Testis (tissue), 3 donors: ENCODE data around the gene GALP. TPM values are rescaled to one million over a fixed set of nuclear protein-coding genes. Genes with fewer than 3 reads are reported as not detected.

Experiments
- DNase-seq: peaks from one replicate; pipeline ENCODE4 v3.0.0-alpha.2; 2019
- H3K27ac ChIP-seq, 2 donors: fragments of 200-600 bp; sonication (generic); one replicate each; pipeline ENCODE4 v1.5.1; 2019
- H3K27me3 ChIP-seq: fragments of 200-600 bp; sonication (generic); one replicate; pipeline ENCODE4 v1.5.1; 2019
- H3K36me3 ChIP-seq: fragments of 200-600 bp; sonication (generic); one replicate; pipeline ENCODE4 v1.5.1; 2017; ENCODE audit warnings: low read depth; ENCODE audit errors: missing control alignments
- H3K4me1 ChIP-seq: fragments of 200-600 bp; sonication (generic); one replicate; pipeline ENCODE4 v1.5.1; 2019
- H3K4me3 ChIP-seq, 2 donors: fragments of 200-600 bp; sonication (generic); one replicate each; pipeline ENCODE4 v1.5.1; 2017 to 2019
- H3K9me3 ChIP-seq: fragments of 200-600 bp; sonication (generic); one replicate; pipeline ENCODE4 v1.5.1; 2017
- CTCF ChIP-seq, 3 experiments: fragments of 450-650 bp in 2 of 3; fragments of 200-600 bp in 1 of 3; sonication (generic) in 1 of 3; IDR thresholded peaks; one replicate each; pipeline ENCODE4 v1.5.1; 2016 to 2019; ENCODE audit warnings: antibody characterized with exemption in 3 of 3, mild to moderate bottlenecking in 2 of 3, moderate library complexity in 1 of 3
- POLR2A ChIP-seq: fragments of 450-650 bp; IDR thresholded peaks from one replicate; pipeline ENCODE4 v1.6.1; 2017; ENCODE audit warnings: antibody characterized with exemption, mild to moderate bottlenecking, moderate library complexity
- WGBS, 2 donors: methylation state at CpG; one replicate each; pipeline ENCODE4 v1.1.5; 2018; 5-methylcytosine and 5-hydroxymethylcytosine counted together
- intact Hi-C: fragments of 100-400 bp; cut with DNase I; formaldehyde crosslinking; loops from one replicate; pipeline ENCODE4 v1.15.1; 2023; ENCODE audit warnings: low total_unique reads
- polyA plus RNA-seq: library from polyadenylated mRNA; stranded (reverse); fragments of 350-450 nt; fragmentation: Illumina TruSeq; extraction: RNeasy Lipid Tissue Mini Kit (QIAGEN cat#74804); gene quantifications from one replicate; pipeline ENCODE4 v1.2.3, GENCODE V29; 2014; ENCODE audit warnings: low read depth, low replicate concordance; ENCODE audit not compliant: insufficient read depth
- small RNA-seq, 2 donors: library from RNA; depleted of rRNA; stranded (forward); fragments of <200 nt; gene quantifications; one replicate each; pipeline ENCODE3, GENCODE V24; 2016
- total RNA-seq, 2 donors: library from RNA; depleted of rRNA; stranded (reverse); fragments of >200 nt; gene quantifications; one replicate each; pipeline ENCODE4 v1.2.3, GENCODE V29; 2016

GALP gene
- total and polyA plus RNA-seq, 3 donors from 2014 or later = not detected

GRCh38 chr19:56222901-56223300 is 47.1 kb downstream of the GALP start:
- Histone ChIP-seq H3K27ac (no peak overlapping the region), H3K36me3 (no peaks in the 10 kb centered on the region), H3K9me3 (no peaks in the 10 kb centered on the region), H3K4me1 (no peaks in the 10 kb centered on the region), H3K4me3 (no peak overlapping the region), H3K27me3 (no peaks in the 10 kb centered on the region)
- no peak for TF ChIP-seq POLR2A
- intact Hi-C loops = no loop called here
- 84 to 88% methylated on average over 6 of the region's 6 CpGs for WGBS, 2 donors
- no peak for DNase-seq

GRCh38 chr19:56223481-56223880 is 47.7 kb downstream of the GALP start:
- Histone ChIP-seq H3K36me3 (no peaks in the 10 kb centered on the region), H3K27me3 (no peaks in the 10 kb centered on the region), H3K4me1 (no peaks in the 10 kb centered on the region), H3K9me3 (no peaks in the 10 kb centered on the region), H3K27ac (no peak overlapping the region), H3K4me3 (no peak overlapping the region)
- intact Hi-C loops = no loop called here
- 94% methylated on average over 9 of the region's 9 CpGs for WGBS, 2 donors
- TF ChIP-seq CTCF (IDR thresholded peaks at IDR 0.05) (no peak), POLR2A (no peak)
- no peak for DNase-seq

Small RNAs within 50 kb of the gene (small RNA-seq; reads per million reads assigned to genes)
- 0 reads per million in 2 donors for gene AC024580.2

Other genes starting within 250 kb of the GALP start
- under 1 TPM in 1 of 2 donors, not detected in 1; 0.19 TPM for gene NLRP13, start 243.7 kb upstream of the GALP start, total RNA-seq
- gene NLRP13, start 243.7 kb upstream of the GALP start, polyA plus RNA-seq = 0.08 TPM
- gene NLRP8, start 228.2 kb upstream of the GALP start, total RNA-seq = under 1 TPM; 0.39 to 0.56 TPM
- 0.13 TPM for gene NLRP8, start 228.2 kb upstream of the GALP start, polyA plus RNA-seq
- gene NLRP5, start 189.2 kb upstream of the GALP start, total RNA-seq = 1 to 10 TPM; 1.2 to 2.8 TPM
- 0.47 TPM for gene NLRP5, start 189.2 kb upstream of the GALP start, polyA plus RNA-seq
- gene ZNF787, start 54.7 kb upstream of the GALP start, total RNA-seq = 10 to 100 TPM; 35.7 to 41.4 TPM
- gene ZNF787, start 54.7 kb upstream of the GALP start, polyA plus RNA-seq = 22.3 TPM
- gene ZNF444, start 34.7 kb upstream of the GALP start, total RNA-seq = 10 to 100 TPM; 59.2 to 62.6 TPM
- gene ZNF444, start 34.7 kb upstream of the GALP start, polyA plus RNA-seq = 24.7 TPM
- gene ZSCAN5B, start 21.8 kb downstream of the GALP start, total RNA-seq = 1 to 10 TPM; 4.0 to 5.8 TPM
- gene ZSCAN5B, start 21.8 kb downstream of the GALP start, polyA plus RNA-seq = 3.0 TPM
- under 1 TPM; 0.19 to 0.31 TPM for gene ZSCAN5C, start 26.3 kb downstream of the GALP start, total RNA-seq
- not detected for gene ZSCAN5C, start 26.3 kb downstream of the GALP start, polyA plus RNA-seq
- gene EDDM13, start 96.7 kb downstream of the GALP start, total RNA-seq = under 1 TPM in 1 of 2 donors, not detected in 1; 0.79 TPM
- 1.8 TPM for gene EDDM13, start 96.7 kb downstream of the GALP start, polyA plus RNA-seq
- 10 to 100 TPM; 39.8 to 55.3 TPM for gene ZSCAN5A, start 138.8 kb downstream of the GALP start, total RNA-seq
- gene ZSCAN5A, start 138.8 kb downstream of the GALP start, polyA plus RNA-seq = 50.6 TPM
- 10 to 100 TPM; 11.3 to 12.0 TPM for gene ZNF582, start 217.5 kb downstream of the GALP start, total RNA-seq
- gene ZNF582, start 217.5 kb downstream of the GALP start, polyA plus RNA-seq = 7.2 TPM
- 10 to 100 TPM in 1 of 2 donors, 1 to 10 TPM in 1; 8.6 to 16.2 TPM for gene ZNF583, start 228.3 kb downstream of the GALP start, total RNA-seq
- 13.2 TPM for gene ZNF583, start 228.3 kb downstream of the GALP start, polyA plus RNA-seq